ENCODE results near the gene AOC3. TPM values are rescaled to one million over a fixed set of nuclear protein-coding genes. Genes with fewer than 3 reads are reported as not detected.

The AOC3 gene
- total RNA-seq, 2 donors from 2014 or later, result 20.7 to 57.7 TPM

DNA sequence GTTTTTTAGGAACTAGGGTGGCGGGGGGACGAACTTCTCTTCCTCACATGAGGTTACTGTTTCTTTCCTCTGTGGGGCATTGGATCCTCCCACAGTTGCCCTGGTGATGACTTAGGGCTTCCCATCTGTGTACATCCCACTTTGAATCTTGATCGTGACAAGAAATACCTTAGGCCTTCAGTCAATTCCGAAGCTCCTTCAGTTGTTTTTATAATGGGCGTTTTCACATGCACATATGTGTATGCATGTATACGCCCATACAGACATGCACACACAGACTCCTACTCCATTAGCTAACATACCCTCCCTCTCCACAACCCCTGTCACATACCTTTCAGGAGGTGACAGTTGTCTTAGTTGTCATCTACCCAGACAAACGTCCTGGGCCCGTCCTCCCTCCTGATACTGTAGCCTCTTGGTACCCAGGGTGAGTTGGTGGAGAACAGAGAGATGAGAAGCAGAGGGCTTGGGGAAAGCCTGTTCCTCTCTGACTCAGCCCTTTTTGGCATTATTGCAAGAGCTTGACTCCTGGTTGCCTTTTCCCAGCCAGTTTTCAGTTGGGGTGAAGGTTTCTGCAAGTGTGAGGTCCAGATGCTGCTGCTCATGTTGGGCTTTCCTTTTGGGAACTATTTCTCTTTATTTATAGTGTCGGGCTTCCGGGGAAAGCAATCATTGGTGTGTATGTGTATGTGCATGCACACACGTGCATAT is 8.9 kb upstream of the AOC3 start:
- Histone ChIP-seq H3K36me3 (peaks cover 1 to 23% of the 10 kb centered on the region in 2 donors), H3K27me3 (replicated peaks; ENCODE audit: insufficient read depth) (no peaks in the 10 kb centered on the region), H3K4me1 (replicated peaks) (no peaks in the 10 kb centered on the region), H3K9me3 (no peaks in the 10 kb centered on the region), H3K27ac (no peak overlapping the region), H3K4me3 (no peak overlapping the region)
- no peak for DNase-seq (ENCODE audit: low spot score)
- TF ChIP-seq CTCF (IDR thresholded peaks at IDR 0.05) (no peak), POLR2AphosphoS5 (IDR thresholded peaks at IDR 0.05) (no peak), POLR2A (IDR thresholded peaks at IDR 0.05) (no peak)
- 80% methylated on average over 11 of the region's 11 CpGs for WGBS
- intact Hi-C loops (cut with DNase I), result loop anchor here (2.0 kb wide), 1 partner anchor 95 kb away; no protein-coding TSS in a partner anchor

- TF ChIP-seq POLR2A (IDR thresholded peaks at IDR 0.05) (no peak), CTCF (IDR thresholded peaks at IDR 0.05) (peak; percentile 62 to 96 (median 86)), POLR2AphosphoS5 (IDR thresholded peaks at IDR 0.05) (peak; percentile 57)
- Histone ChIP-seq H3K4me3 (no peak overlapping the region), H3K4me1 (replicated peaks) (no peaks in the 10 kb centered on the region), H3K36me3 (peaks cover 0 to 14% of the 10 kb centered on the region in 2 donors), H3K27me3 (replicated peaks; ENCODE audit: insufficient read depth) (no peaks in the 10 kb centered on the region), H3K9me3 (no peaks in the 10 kb centered on the region), H3K27ac (no peak overlapping the region)
- DNase-seq (ENCODE audit: low spot score), result peak; percentile 33
- intact Hi-C loops (cut with DNase I), result loop anchor here (2.0 kb wide), 1 partner anchor 93 kb away; no protein-coding TSS in a partner anchor
- WGBS, result 27% methylated on average over 6 of the region's 6 CpGs
Measured at GRCh38 chr17:42843358-42843934, 7.6 kb upstream of the AOC3 start.

DNA sequence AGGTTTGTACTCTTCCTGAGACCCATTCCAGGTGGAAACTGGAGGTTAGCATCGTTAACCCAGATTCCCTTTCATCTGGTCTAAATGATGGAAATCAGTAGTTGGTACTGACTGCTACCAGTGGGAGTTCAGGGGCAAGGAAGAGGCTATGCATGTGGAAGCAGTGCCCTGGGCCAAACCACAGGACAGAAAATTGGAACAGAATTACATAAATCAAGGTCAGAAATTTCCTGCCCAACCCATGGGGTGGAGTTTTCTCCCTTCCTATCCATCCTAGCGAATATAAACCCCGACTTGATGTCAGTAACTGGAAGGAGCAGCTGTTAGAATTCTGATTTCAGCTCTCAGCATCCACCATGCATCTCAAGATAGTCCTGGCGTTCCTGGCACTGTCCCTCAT is 6.7 kb upstream of the AOC3 start, which contains the start of gene AOC2:
Gene AOC2 (plus strand): TSS at position 310 of the 400 bp plus-strand sequence. CDS start 47 bp downstream, at position 357.
- Histone ChIP-seq H3K27ac (no peak within 1 kb of the TSS), H3K27me3 (replicated peaks; ENCODE audit: insufficient read depth) (no peaks in the 10 kb centered on the region), H3K9me3 (no peaks in the 10 kb centered on the region), H3K4me3 (no peak within 1 kb of the TSS), H3K36me3 (peaks cover 0 to 5% of the 10 kb centered on the region in 2 donors), H3K4me1 (replicated peaks) (no peaks in the 10 kb centered on the region)
- TF ChIP-seq POLR2AphosphoS5 (IDR thresholded peaks at IDR 0.05) (no peak), CTCF (IDR thresholded peaks at IDR 0.05) (no peak), POLR2A (IDR thresholded peaks at IDR 0.05) (no peak)
- intact Hi-C loops (cut with DNase I), result no loop called here
- whole genome bisulfite sequencing, result 76% methylated on average over 4 of the region's 4 CpGs
- DNase-seq (ENCODE audit: low spot score), result no peak

- TF ChIP-seq POLR2A (IDR thresholded peaks at IDR 0.05) (no peak), POLR2AphosphoS5 (IDR thresholded peaks at IDR 0.05) (no peak), CTCF (IDR thresholded peaks at IDR 0.05) (no peak)
- WGBS, result 88% methylated on average over 23 of the region's 24 CpGs
- Histone ChIP-seq H3K4me1 (replicated peaks) (no peaks in the 10 kb centered on the region), H3K27ac (no peak overlapping the region), H3K36me3 (no peaks in the 10 kb centered on the region), H3K27me3 (replicated peaks; ENCODE audit: insufficient read depth) (no peaks in the 10 kb centered on the region), H3K9me3 (no peaks in the 10 kb centered on the region), H3K4me3 (no peak overlapping the region)
- intact Hi-C loops (cut with DNase I), result loop anchor here (5.0 kb wide), 1 partner anchor 152 kb away; the partner anchor contains the start of gene RPL27
- DNase-seq (ENCODE audit: low spot score), result no peak
Measured at GRCh38 chr17:42844761-42845555, 6.0 kb upstream of the AOC3 start.
